ENCODE results near the gene CBX8. TPM values are rescaled to one million over a fixed set of nuclear protein-coding genes. Genes with fewer than 3 reads are reported as not detected.

The CBX8 gene
- total and polyA plus RNA-seq, 2 of the 13 experiments (the other 11 are each of a cell fraction or from before 2014, with no cell fraction given) = 0.34 to 12.6 TPM

GRCh38 chr17:79844869-79845600 is 48.2 kb upstream of the CBX8 start (continued):
- TF ChIP-seq ZFP36 (IDR thresholded peaks at IDR 0.05; ENCODE audit: borderline replicate concordance, low read depth, low read length, partially characterized antibody) = no peak
- no peak for TF ChIP-seq PBX2 (CRISPR knock-in tag; IDR thresholded peaks at IDR 0.05)
- no peak for TF ChIP-seq CHCHD3 (CRISPR knock-in tag; IDR thresholded peaks at IDR 0.05)
- TF ChIP-seq ZNF576 (CRISPR knock-in tag; IDR thresholded peaks at IDR 0.05) = no peak
- TF ChIP-seq ZNF569 (CRISPR knock-in tag; IDR thresholded peaks at IDR 0.05; ENCODE audit: borderline replicate concordance) = no peak
- peak in 1 of 2 experiments; percentile 77; a peak in 2 of 4 replicates for TF ChIP-seq KLF16 (CRISPR knock-in tag; IDR thresholded peaks at IDR 0.05)
- TF ChIP-seq THAP9 (CRISPR knock-in tag; IDR thresholded peaks at IDR 0.05; ENCODE audit: borderline replicate concordance) = no peak
- peak; percentile 81; the same call in 1 of the 2 replicates for TF ChIP-seq MAZ (IDR thresholded peaks at IDR 0.05; ENCODE audit: borderline replicate concordance, low read depth, low read length)
- peak; percentile 83; the same call in 1 of the 2 replicates for TF ChIP-seq MAZ (CRISPR knock-in tag; IDR thresholded peaks at IDR 0.05; ENCODE audit: low read depth)
- TF ChIP-seq BRD4 (CRISPR knock-in tag; IDR thresholded peaks at IDR 0.05) = peak; percentile 78; the same call in 1 of the 2 replicates
- no peak for TF ChIP-seq ZNF607 (CRISPR knock-in tag; IDR thresholded peaks at IDR 0.05; ENCODE audit: borderline replicate concordance)
- no peak for TF ChIP-seq DDIT3 (CRISPR knock-in tag; IDR thresholded peaks at IDR 0.05)
- TF ChIP-seq ELF4 (CRISPR knock-in tag; IDR thresholded peaks at IDR 0.05; ENCODE audit: borderline replicate concordance) = no peak
- no peak for TF ChIP-seq ZNF737 (CRISPR knock-in tag; IDR thresholded peaks at IDR 0.05; ENCODE audit: borderline replicate concordance)
- TF ChIP-seq SRSF4 (IDR thresholded peaks at IDR 0.05; ENCODE audit: low read depth, low read length, poor library complexity, severe bottlenecking) = no peak
- TF ChIP-seq MTF2 (CRISPR knock-in tag; IDR thresholded peaks at IDR 0.05; ENCODE audit: borderline replicate concordance) = no peak
- TF ChIP-seq MIER2 (CRISPR knock-in tag; IDR thresholded peaks at IDR 0.05) = no peak
- TF ChIP-seq HNRNPUL1 (IDR thresholded peaks at IDR 0.05; ENCODE audit: low read depth, low read length) = no peak
- TF ChIP-seq MYNN (CRISPR knock-in tag; IDR thresholded peaks at IDR 0.05; ENCODE audit: low read depth) = no peak
- no peak for TF ChIP-seq NFE2L2 (IDR thresholded peaks at IDR 0.05; ENCODE audit: low read length)
- TF ChIP-seq JUN (CRISPR knock-in tag; IDR thresholded peaks at IDR 0.05) = no peak
- no peak for TF ChIP-seq ZNF10 (CRISPR knock-in tag; IDR thresholded peaks at IDR 0.05; ENCODE audit: borderline replicate concordance, low read depth)
- peak; percentile 68 for TF ChIP-seq ZBTB21 (CRISPR knock-in tag; IDR thresholded peaks at IDR 0.05)
- TF ChIP-seq ZNF629 (CRISPR knock-in tag; conservative IDR thresholded peaks at IDR 0.05) = no peak

Measured in HepG2 (cell line).